Measurements from ENCODE around the gene LPGAT1. TPM values are rescaled to one million over a fixed set of nuclear protein-coding genes. Genes with fewer than 3 reads are reported as not detected.

LPGAT1 gene
- total RNA-seq, 4 donors from 2014 or later = 49.0 to 76.2 (median 62.2) TPM

DNA sequence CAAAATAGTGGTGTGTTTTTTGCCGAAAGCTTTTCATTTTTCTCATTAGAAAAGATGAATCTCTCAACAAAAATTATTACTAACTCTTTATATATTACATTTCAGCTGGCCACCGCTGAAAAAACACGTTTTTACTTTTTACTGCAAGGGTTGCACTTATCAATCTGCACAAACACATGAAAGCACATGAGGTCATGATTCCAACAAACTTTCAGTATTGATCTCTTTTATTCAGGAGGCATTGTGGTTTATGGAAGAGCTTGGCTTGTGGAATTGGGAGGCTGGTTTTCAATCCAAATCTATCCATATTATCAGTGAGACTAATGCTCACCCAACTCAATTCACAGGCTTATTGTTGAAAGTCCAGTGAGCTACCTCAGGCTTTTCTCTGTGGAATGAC, 20.6 kb upstream of the LPGAT1 start:
- Histone ChIP-seq H3K27me3 (no peaks in the 10 kb centered on the region), H3K27ac (replicated peaks in 1 of 4) (no peak overlapping the region), H3K36me3 (no peaks in the 10 kb centered on the region), H3K4me1 (no peaks in the 10 kb centered on the region), H3K9me3 (no peaks in the 10 kb centered on the region), H3K4me3 (no peak overlapping the region)
- 60% methylated on average over 3 of the region's 3 CpGs for WGBS
- DNase-seq (ENCODE audit: extremely low spot score) = no peak
- TF ChIP-seq EP300 (IDR thresholded peaks at IDR 0.05) = no peak
- TF ChIP-seq, protein P1, sequence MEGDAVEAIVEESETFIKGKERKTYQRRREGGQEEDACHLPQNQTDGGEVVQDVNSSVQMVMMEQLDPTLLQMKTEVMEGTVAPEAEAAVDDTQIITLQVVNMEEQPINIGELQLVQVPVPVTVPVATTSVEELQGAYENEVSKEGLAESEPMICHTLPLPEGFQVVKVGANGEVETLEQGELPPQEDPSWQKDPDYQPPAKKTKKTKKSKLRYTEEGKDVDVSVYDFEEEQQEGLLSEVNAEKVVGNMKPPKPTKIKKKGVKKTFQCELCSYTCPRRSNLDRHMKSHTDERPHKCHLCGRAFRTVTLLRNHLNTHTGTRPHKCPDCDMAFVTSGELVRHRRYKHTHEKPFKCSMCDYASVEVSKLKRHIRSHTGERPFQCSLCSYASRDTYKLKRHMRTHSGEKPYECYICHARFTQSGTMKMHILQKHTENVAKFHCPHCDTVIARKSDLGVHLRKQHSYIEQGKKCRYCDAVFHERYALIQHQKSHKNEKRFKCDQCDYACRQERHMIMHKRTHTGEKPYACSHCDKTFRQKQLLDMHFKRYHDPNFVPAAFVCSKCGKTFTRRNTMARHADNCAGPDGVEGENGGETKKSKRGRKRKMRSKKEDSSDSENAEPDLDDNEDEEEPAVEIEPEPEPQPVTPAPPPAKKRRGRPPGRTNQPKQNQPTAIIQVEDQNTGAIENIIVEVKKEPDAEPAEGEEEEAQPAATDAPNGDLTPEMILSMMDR (IDR thresholded peaks at IDR 0.05) = no peak
- no peak for TF ChIP-seq POLR2A (IDR thresholded peaks at IDR 0.05; ENCODE audit: low read depth)
- TF ChIP-seq POLR2AphosphoS5 (IDR thresholded peaks at IDR 0.05) = no peak
- intact Hi-C loops (cut with DNase I) = no loop called here

DNA sequence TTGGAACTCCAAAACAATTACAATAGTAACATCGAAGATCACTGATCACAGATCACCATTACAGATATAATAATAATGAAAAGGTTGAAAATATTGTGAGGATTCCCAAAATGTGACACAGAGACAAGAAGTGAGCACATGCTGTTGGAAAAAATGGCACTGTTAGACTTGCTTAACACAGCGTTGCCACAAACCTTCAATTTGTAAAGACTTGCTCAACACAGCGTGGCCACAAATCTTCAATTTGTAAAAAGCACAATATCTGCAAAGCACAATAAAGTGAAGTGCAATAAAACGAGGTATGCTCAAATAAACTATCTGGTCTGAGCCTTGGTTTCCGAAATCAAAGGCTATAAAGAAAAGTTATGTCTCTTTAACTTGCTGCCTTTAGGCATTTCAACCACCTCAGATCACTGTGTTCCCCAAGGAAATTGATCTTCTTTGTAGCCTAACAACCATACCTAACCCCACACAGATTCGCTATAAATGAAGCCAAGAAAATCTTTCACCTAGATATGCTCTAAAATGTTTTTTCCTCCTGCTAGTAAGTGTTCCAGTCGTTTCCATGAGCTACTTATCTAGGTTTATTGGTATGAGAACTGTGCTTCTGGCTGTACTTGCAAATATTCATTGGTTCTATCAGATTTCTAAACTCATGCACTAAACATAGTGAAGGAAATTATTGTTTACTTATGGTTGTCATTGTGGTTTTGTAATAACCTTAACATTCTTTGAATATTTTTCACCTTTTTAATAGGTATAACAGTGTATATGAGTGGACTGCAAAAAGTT, 13.1 kb upstream of the LPGAT1 start:
- no peak overlapping the region for H3K4me3 ChIP-seq
- peaks cover 0 to 6% (median 0%) of the 10 kb centered on the region in 4 donors for H3K4me1 ChIP-seq
- TF ChIP-seq POLR2A (IDR thresholded peaks at IDR 0.05; ENCODE audit: low read depth) (no peak), POLR2AphosphoS5 (IDR thresholded peaks at IDR 0.05) (no peak), EP300 (IDR thresholded peaks at IDR 0.05) (no peak)
- TF ChIP-seq, protein P1 (IDR thresholded peaks at IDR 0.05) = no peak
- H3K27me3 ChIP-seq = no peaks in the 10 kb centered on the region
- WGBS = 77% methylated on average over 7 of the region's 7 CpGs
- H3K9me3 ChIP-seq = no peaks in the 10 kb centered on the region
- intact Hi-C loops (cut with DNase I) = no loop called here
- no peaks in the 10 kb centered on the region for H3K36me3 ChIP-seq
- H3K27ac ChIP-seq (replicated peaks in 1 of 4) = no peak overlapping the region
- DNase-seq (ENCODE audit: extremely low spot score) = no peak

DNA sequence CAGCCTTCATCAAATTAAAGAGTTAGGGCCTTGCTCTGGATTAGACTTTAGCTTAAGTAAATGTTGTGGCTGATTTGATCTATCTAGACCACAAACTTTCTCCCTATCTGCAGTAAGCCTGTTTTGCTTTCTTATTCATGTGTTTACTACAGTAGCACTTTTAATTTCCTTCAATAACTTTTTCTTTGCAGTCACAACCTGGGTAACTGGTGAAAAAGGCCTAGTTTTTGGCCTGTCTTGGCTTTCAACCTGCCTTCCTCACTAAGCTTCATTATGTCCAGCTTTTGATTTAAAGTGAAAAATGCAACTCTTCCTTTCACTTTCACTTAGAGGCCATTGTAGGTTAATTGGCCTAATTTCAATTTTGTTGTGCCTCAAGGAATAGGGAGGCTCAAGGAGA, 12.5 kb upstream of the LPGAT1 start:
- TF ChIP-seq, protein P1 (IDR thresholded peaks at IDR 0.05) = no peak
- no peak for TF ChIP-seq EP300 (IDR thresholded peaks at IDR 0.05)
- no peak for TF ChIP-seq POLR2AphosphoS5 (IDR thresholded peaks at IDR 0.05)
- TF ChIP-seq POLR2A (IDR thresholded peaks at IDR 0.05; ENCODE audit: low read depth) = no peak
- Histone ChIP-seq H3K36me3 (no peaks in the 10 kb centered on the region), H3K4me1 (peaks cover 0 to 6% (median 0%) of the 10 kb centered on the region in 4 donors), H3K9me3 (no peaks in the 10 kb centered on the region), H3K4me3 (no peak overlapping the region), H3K27me3 (no peaks in the 10 kb centered on the region), H3K27ac (replicated peaks in 1 of 4) (no peak overlapping the region)
- intact Hi-C loops (cut with DNase I) = no loop called here
- DNase-seq (ENCODE audit: extremely low spot score) = no peak

DNA sequence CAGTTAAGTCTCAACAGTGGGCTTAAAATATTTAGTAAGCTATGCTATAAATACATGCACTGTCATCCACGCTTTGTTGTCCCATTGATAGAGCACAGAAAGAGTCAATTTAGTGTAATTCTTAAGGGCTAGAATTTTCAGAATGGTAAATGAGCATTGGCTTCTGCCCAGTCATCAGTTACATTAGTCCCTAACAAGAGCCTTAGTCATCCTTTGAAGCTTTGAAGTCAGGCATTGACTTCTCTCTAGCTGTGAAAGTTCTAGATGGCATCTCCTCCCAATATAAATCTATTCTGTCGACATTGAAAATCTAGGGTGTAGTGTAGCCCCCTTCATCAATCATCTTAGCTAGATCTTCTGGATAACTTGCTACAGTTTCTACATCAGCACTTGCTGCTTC, 12.0 kb upstream of the LPGAT1 start:
- H3K36me3 ChIP-seq = no peaks in the 10 kb centered on the region
- WGBS = 98% methylated on average over 2 of the region's 2 CpGs

More for the DNA sequence above, 12.0 kb upstream of the LPGAT1 start:
- TF ChIP-seq EP300 (IDR thresholded peaks at IDR 0.05) = no peak
- no peak for TF ChIP-seq POLR2AphosphoS5 (IDR thresholded peaks at IDR 0.05)
- no peak for TF ChIP-seq POLR2A (IDR thresholded peaks at IDR 0.05; ENCODE audit: low read depth)
- TF ChIP-seq, protein P1 (IDR thresholded peaks at IDR 0.05) = no peak
- Histone ChIP-seq H3K9me3 (no peaks in the 10 kb centered on the region), H3K4me3 (no peak overlapping the region), H3K27me3 (no peaks in the 10 kb centered on the region), H3K4me1 (peaks cover 0 to 6% (median 0%) of the 10 kb centered on the region in 4 donors), H3K27ac (replicated peaks in 1 of 4) (no peak overlapping the region)
- no peak for DNase-seq (ENCODE audit: extremely low spot score)
- intact Hi-C loops (cut with DNase I) = no loop called here

Data from esophagus muscularis mucosa (tissue), 4 donors.